HG03025 (cell line): Measurements from ENCODE around the gene GCNA.
"Not testable (repeated sequence)": the region's sequence is repeated elsewhere in the genome, so short reads cannot be mapped to it uniquely, and the experiment has no call there.

ENCODE experiments used
- ATAC-seq: cut with Tn5 transposase; IDR thresholded peaks from one replicate; pipeline ENCODE4 v1.9.1; 2021; ENCODE audit warnings: mild to moderate bottlenecking, moderate library complexity; ENCODE audit not compliant: unreplicated experiment, low FRiP score

The GCNA gene

GRCh38 chrX:71637253-71637618, 59.0 kb downstream of the GCNA start:
- ATAC-seq = no peak

DNA sequence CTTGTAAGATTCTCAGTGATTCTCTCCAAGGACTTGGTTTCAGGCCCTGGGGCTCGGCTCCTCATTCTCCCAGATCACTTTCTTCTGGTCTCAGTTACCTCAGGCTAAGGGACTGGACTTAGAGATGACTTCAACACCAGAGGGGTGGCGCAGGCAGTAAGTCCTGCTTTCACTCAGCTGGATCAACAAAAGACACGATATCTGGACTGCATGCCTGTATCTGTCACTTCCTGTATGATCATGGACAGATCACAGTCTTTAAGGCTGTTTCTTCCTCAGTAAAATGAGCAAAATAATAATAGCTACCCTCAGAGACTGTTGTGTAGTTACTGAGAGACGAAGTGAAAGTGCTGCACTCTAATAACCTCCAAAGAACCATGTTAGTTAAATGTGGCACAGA, 59.6 kb downstream of the GCNA start:
- ATAC-seq = peak; percentile 60

DNA sequence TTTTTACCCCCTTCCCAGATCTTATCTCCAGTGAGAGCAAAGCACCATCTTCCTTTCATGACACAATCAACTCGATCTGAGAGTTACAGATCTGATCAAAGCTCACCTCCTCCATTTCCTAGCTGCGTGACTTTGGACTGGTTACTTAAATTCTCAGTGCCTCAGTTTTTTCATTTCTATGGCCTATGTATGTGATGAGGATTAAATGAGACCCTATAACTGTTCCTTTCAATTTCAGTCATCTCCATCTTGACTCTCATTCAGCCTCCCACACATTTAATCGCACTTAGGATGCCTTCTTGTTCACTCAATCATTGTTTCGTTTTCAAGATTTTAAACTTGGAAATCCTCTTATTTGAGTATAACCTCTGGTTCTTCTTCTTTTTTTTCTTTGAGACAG, 60.2 kb downstream of the GCNA start:
- no peak for ATAC-seq

DNA sequence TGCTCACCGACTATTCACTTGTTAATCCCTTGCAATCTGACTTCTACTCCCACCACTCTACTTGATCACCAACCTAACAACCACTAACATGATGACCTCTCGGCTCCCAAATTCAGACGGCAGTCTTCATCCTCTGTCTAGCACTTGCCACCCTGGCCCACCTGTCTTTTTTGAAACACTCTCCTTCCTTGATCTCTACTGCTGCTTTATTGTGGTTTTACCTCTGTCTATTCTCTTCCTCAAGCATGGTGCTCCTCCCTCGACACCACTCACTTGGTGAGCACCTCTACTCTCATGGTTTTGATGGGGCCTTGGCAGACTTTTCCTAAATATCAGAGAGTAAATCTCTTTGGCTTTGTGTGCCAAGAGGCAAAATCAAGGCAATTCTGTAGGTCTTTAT, 61.8 kb downstream of the GCNA start:
- no peak for ATAC-seq

DNA sequence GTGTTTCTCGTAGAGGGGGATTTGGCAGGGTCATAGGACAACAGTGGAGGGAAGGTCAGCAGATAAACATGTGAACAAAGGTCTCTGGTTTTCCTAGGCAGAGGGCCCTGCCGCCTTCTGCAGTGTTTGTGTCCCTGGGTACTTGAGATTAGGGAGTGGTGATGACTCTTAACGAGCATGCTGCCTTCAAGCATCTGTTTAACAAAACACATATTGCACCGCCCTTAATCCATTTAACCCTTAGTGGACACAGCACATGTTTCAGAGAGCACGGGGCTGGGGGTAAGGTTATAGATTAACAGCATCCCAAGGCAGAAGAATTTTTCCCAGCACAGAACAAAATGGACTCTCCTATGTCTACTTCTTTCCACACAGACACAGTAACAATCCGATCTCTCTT, 66.2 kb downstream of the GCNA start:
- not testable (repeated sequence) for ATAC-seq

- peak; percentile 49 for ATAC-seq
Observed at GRCh38 chrX:71650333-71650969, 72.2 kb downstream of the GCNA start.

DNA sequence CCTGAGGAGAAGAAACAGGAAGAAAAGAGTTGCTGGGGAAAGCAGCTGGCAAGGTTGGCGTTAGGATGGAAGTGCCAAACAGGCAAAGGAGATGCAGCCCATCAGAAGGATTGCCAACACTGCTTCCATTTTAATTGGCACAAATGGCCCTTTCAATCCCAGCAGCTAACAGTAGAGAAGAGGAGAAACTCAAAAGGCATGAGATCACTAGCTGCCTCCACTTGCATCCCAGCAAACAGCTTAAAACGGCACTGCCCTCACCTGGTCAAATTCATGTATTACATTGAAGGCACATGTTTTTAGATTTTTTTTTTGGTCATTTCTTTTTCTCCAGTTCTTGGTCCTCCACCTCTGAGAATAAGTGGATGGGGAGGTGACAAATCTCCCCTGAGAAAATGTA, 74.2 kb downstream of the GCNA start:
- no peak for ATAC-seq

DNA sequence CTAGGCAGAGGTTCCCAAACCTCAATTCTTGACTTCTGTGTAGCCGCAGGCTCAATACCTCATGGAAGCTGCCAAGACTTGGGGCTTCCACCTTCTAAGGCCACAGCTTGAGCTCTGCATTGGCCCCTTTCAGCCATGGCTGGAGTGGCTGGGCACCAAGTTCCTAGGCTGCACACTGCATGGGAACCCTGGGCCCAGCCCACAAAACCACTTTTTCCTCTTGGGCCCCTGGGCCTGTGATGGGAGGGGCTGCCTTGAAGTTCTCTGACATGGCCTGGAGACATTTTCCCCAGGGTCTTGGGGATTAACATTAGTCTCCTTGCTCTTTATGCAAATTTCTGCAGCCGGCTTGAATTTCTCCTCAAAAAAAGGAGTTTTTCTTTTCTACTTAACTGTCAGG, 75.1 kb downstream of the GCNA start:
- ATAC-seq = no peak

DNA sequence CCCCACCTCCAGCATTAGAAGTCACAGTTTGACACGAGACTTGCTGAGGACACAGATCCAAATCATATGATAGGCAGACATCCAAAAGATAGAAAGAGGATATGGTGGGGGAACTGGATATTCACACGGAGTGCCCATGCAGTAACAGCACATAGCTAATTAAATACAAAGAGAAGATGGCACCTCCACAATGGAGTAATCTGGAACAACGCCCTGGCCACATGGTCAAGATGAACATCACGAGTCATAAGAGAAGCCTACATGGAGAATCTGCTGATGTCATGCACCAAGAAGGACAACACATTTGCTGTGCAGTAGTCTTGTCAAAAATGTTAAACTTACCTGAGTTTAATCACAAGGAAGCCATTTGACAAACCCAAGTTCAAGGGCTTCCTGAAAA, 79.0 kb downstream of the GCNA start:
- no peak for ATAC-seq

GRCh38 chrX:71659342-71659741, 81.1 kb downstream of the GCNA start:
- no peak for ATAC-seq

DNA sequence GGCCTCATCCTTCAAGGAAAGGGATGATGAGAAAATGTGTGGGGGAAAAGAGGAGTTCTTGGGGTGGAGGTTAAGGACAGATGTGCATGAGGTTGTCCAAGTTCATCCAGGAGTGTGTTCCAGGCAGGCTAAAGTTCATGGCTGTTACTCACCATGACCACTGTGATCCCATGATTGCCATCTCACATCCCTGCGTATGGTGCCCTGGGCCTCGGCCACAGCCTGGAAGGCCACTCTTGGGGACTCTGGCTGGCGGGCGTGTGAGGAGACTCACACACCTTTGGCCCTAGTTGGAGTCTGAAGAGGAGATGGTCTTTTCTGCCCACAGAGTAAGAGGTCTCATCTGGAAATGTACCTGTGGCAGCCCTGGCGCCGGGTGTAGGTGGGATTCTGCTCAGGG, 81.7 kb downstream of the GCNA start:
- no peak for ATAC-seq

- ATAC-seq = no peak
Observed at GRCh38 chrX:71660562-71661416, 82.6 kb downstream of the GCNA start.

- ATAC-seq = no peak
Observed at GRCh38 chrX:71661919-71662318, 83.7 kb downstream of the GCNA start.

- ATAC-seq = not testable (repeated sequence)
Observed at GRCh38 chrX:71662654-71663053, 84.4 kb downstream of the GCNA start.
